Ovary (tissue), 9 donors: ENCODE data around the gene DMAC2. TPM values are rescaled to one million over a fixed set of nuclear protein-coding genes. Genes with fewer than 3 reads are reported as not detected.

ENCODE experiments used
- DNase-seq, 5 donors: peaks; one replicate each; pipeline ENCODE4 v3.0.0-alpha.2; 2019 to 2020
- H3K27ac ChIP-seq, 2 donors: fragments of 200-600 bp; one replicate each; pipeline versions ENCODE4 v1.5.1 to v1.8.0; 2019 to 2022
- H3K27me3 ChIP-seq: fragments of 200-600 bp; one replicate; pipeline ENCODE4 v1.8.0; 2022
- H3K36me3 ChIP-seq: fragments of 200-600 bp; sonication (generic); one replicate; pipeline ENCODE4 v1.5.1; 2019
- H3K4me1 ChIP-seq: one replicate; pipeline ENCODE4 v1.8.1; 2013; ENCODE audit warnings: mild to moderate bottlenecking, moderate library complexity; ENCODE audit not compliant: insufficient read depth
- H3K4me3 ChIP-seq: fragments of 200-600 bp; sonication (generic); one replicate; pipeline ENCODE4 v1.5.1; 2017
- H3K9me3 ChIP-seq, 2 donors: fragments of 200-600 bp in 1 of 2; sonication (generic) in 1 of 2; one replicate each; pipeline versions ENCODE4 v1.5.1 to v1.8.1; 2013 to 2019; ENCODE audit warnings: mild to moderate bottlenecking in 1 of 2, moderate library complexity in 1 of 2
- CTCF ChIP-seq, 3 donors: fragments of 450-650 bp in 2 of 3; fragments of 200-600 bp in 1 of 3; IDR thresholded peaks; one replicate each; pipeline versions ENCODE4 v1.5.1 to v1.8.0; 2016 to 2022; ENCODE audit warnings: antibody characterized with exemption in 3 of 3, mild to moderate bottlenecking in 1 of 3
- EP300 ChIP-seq: sonication (generic); formaldehyde crosslinking; IDR thresholded peaks from one replicate; pipeline ENCODE4 v1.6.1; 2017; ENCODE audit warnings: antibody characterized with exemption
- POLR2A ChIP-seq: fragments of 450-650 bp; IDR thresholded peaks from one replicate; pipeline ENCODE4 v1.6.1; 2017; ENCODE audit warnings: antibody characterized with exemption, mild to moderate bottlenecking, moderate library complexity
- WGBS, 3 donors: extraction: QIAGEN DNeasy Blood & Tissue Kit in 1 of 3; methylation state at CpG; one replicate each; pipeline versions ENCODE4 v1.1.5 to v1.1.7; 2013 to 2017; 5-methylcytosine and 5-hydroxymethylcytosine counted together
- intact Hi-C, 4 donors: fragments of 100-400 bp; cut with DNase I; formaldehyde crosslinking; loops; one replicate each; pipeline versions ENCODE4 v1.11.0 to v1.15.1; 2022 to 2023
- polyA plus RNA-seq, 2 donors: library from polyadenylated mRNA; stranded (reverse); fragments of 200-250 nt in 1 of 2; fragments of 350-450 nt in 1 of 2; fragmentation: Illumina TruSeq in 1 of 2; extraction: RNeasy Lipid Tissue Mini Kit (QIAGEN cat#74804) in 1 of 2; gene quantifications; one replicate each; pipeline ENCODE4 v1.2.3, GENCODE V29; 2013 to 2014
- total RNA-seq, 7 donors: library from RNA; depleted of rRNA in 2 of 7; stranded (reverse); fragments of >200 nt in 2 of 7; fragmentation: NEBNext Ultra II Directional in 3 of 7; extraction: Animal tissue kit (Norgen Biotek cat#: 25700) in 3 of 7; gene quantifications; one replicate each; pipeline versions ENCODE4 v1.1.0 to v1.2.4, GENCODE V29; 2016 to 2023
- donor health status: DM: no; HTN: no; CAD: no; lungs with moderate emphysema.
- donor health status: DM: no; HTN: no; CAD: no.
- donor health status: Bipolar disorder and iron deficiency.
- donor health status: DM: yes; HTN: yes; CAD: no.
- donor health status: DM: no; HTN: no; CAD: no.
- donor health status: DM: yes; HTN: yes; CAD: no.

DMAC2 gene
- total and polyA plus RNA-seq, 9 donors, result 23.1 to 35.9 (median 31.1) TPM

- H3K4me3 ChIP-seq, result no peak overlapping the region
- TF ChIP-seq EP300 (no peak), CTCF (IDR thresholded peaks at IDR 0.05) (no peak), POLR2A (no peak)
- H3K27ac ChIP-seq, result no peak overlapping the region
- no peaks in the 10 kb centered on the region for H3K36me3 ChIP-seq
- DNase-seq, result peak in 1 of 5 donors; percentile 9
- H3K9me3 ChIP-seq, result no peaks in the 10 kb centered on the region
- WGBS, 3 donors, result 47 to 71% (median 59%) methylated on average over 6 of the region's 6 CpGs
- no peaks in the 10 kb centered on the region for H3K27me3 ChIP-seq
- no peaks in the 10 kb centered on the region for H3K4me1 ChIP-seq
- intact Hi-C loops, result no loop called here
Measured at GRCh38 chr19:41443813-41444455, 4.2 kb upstream of the DMAC2 start.

- Histone ChIP-seq H3K9me3 (no peaks in the 10 kb centered on the region), H3K4me3 (no peak within 1 kb of the TSS), H3K4me1 (no peaks in the 10 kb centered on the region), H3K27me3 (no peaks in the 10 kb centered on the region), H3K36me3 (no peaks in the 10 kb centered on the region), H3K27ac (no peak within 1 kb of the TSS)
- no peak for DNase-seq
- TF ChIP-seq CTCF (IDR thresholded peaks at IDR 0.05) (no peak), EP300 (no peak), POLR2A (no peak)
- intact Hi-C loops, result no loop called here
- WGBS, 3 donors, result 55 to 62% (median 57%) methylated on average over 7 of the region's 7 CpGs
Measured at GRCh38 chr19:41442473-41443355, 3.0 kb upstream of the DMAC2 start, which contains the start of gene ERICH4. ERICH4 (plus strand) TSS chr19:41443156; CDS start chr19:41443170, 14 bp downstream.

GRCh38 chr19:41441321-41441945 is 1.7 kb upstream of the DMAC2 start:
- Histone ChIP-seq H3K36me3 (no peaks in the 10 kb centered on the region), H3K27ac (no peak overlapping the region), H3K9me3 (no peaks in the 10 kb centered on the region), H3K4me1 (no peaks in the 10 kb centered on the region), H3K27me3 (no peaks in the 10 kb centered on the region), H3K4me3 (no peak overlapping the region)
- WGBS, 3 donors, result 72 to 82% (median 80%) methylated on average over 15 of the region's 15 CpGs
- no peak for TF ChIP-seq CTCF (IDR thresholded peaks at IDR 0.05)
- TF ChIP-seq EP300, result no peak
- no peak for TF ChIP-seq POLR2A
- intact Hi-C loops, result no loop called here
- DNase-seq, result peak in 1 of 5 donors; percentile 34

GRCh38 chr19:41437944-41438574 is 1.7 kb downstream of the DMAC2 start:
- TF ChIP-seq POLR2A, result no peak
- TF ChIP-seq CTCF (IDR thresholded peaks at IDR 0.05), result no peak
- no peak for TF ChIP-seq EP300
- Histone ChIP-seq H3K27ac (no peak overlapping the region), H3K4me1 (no peaks in the 10 kb centered on the region), H3K4me3 (no peak overlapping the region), H3K36me3 (no peaks in the 10 kb centered on the region), H3K27me3 (no peaks in the 10 kb centered on the region), H3K9me3 (no peaks in the 10 kb centered on the region)
- DNase-seq, result peak in 2 of 5 donors; percentile 20 to 29
- intact Hi-C loops, result loop anchor here in 1 of 4 donors (10.0 kb wide), 1 partner anchor 113 kb away; no protein-coding TSS in a partner anchor
- 92 to 95% (median 94%) methylated on average over 7 of the region's 7 CpGs for WGBS, 3 donors
